Smooth muscle cell of the brain vasculature (primary cell): ENCODE measurements around the gene SFSWAP.
"Not testable (repeated sequence)": the region's sequence is repeated elsewhere in the genome, so short reads cannot be mapped to it uniquely, and the experiment has no call there.

ENCODE experiments used
- DNase-seq: peaks from one replicate; pipeline ENCODE4 v3.0.0-alpha.2; 2012; ENCODE audit warnings: low read depth, low spot score

Gene SFSWAP

DNA sequence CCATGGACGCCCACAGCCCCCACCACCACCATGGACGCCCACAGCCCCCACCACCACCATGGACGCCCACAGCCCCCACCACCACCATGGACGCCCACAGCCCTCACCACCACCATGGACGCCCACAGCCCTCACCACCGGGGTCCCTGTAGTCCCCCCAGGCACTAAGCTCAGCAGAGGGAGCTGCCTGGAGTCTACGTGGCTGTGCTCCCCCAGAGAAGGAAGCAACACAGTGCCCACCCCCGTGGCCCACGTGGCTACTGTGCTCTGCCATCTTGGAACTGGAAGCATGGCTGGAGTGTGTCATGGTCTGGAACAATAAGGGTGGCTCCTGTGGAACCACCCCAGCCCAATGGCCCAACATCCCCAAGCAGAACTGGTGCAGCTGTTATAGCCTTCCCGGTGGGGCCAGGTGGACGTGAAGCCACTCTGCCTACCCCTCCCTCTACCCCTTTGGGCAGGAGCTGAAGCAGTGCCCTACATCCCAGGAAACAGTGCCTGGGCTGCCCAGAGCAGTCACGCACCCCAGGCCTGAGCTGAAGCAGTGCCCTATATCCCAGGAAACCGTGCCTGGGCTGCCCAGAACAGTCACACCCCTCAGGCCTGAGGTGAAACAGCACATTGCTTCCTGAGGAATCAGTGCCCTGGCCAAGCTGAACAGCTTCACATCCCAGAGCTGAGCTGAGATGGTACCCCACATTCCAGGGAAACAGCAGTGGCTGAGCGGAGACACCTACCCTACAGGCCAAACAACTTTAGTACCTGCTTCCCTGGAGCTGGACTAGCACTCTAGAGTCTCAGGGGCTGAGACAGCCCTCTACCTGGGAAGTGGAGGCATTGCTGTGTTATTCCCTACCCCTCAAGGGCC lies 9.0 kb upstream of the SFSWAP start:
- DNase-seq, result no peak

DNA sequence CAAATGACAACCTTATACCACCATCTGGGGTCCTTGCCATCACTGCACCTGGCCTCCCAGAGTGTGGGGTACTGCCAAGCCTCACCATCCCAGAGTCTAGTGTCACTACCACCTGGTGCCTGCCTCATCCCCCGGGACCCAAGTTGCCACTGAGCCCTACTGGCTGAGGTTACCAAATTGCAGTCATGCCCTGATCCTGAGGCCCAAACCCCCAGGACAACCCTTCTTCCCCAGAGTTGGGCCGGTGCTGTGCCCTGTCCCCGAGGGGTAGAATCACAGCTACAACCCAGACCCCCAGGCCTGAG lies 8.4 kb upstream of the SFSWAP start:
- no peak for DNase-seq

DNA sequence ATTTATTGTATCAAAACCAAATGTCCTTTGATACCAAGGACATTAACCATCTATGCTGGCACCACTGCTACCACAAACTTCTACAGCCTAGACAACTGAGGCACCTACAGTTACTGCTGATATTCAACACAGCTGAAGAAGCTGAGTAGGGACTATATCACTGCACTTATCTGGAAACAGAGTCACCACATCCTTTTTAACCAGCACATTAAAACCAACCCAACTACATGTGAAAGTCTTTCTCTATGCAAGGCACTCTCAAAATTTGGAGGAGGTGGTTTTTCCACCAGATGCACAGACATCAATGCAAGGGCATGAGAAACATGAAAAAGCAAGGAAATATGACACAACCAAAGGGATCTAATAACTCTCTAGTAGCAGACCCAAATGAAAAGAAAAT lies 7.7 kb upstream of the SFSWAP start:
- no peak for DNase-seq

DNA sequence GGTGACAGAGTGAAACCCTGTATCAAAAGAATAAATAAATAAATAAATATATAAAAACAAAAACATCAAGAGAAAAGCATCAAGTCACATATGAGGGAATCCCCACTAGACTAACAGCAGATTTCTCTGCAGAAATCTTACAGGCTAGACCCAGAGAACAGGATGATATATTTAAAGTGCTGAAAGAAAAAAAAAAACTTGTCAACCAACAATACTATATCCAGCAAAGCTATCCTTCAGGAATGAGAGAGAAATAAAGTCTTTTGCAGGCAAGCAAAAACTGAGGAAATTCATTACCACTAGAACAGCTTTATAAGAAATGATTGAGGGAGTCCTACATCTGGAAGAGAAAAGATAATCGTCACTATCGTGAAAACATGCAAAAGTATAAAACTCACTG lies 6.4 kb upstream of the SFSWAP start:
- no peak for DNase-seq

DNA sequence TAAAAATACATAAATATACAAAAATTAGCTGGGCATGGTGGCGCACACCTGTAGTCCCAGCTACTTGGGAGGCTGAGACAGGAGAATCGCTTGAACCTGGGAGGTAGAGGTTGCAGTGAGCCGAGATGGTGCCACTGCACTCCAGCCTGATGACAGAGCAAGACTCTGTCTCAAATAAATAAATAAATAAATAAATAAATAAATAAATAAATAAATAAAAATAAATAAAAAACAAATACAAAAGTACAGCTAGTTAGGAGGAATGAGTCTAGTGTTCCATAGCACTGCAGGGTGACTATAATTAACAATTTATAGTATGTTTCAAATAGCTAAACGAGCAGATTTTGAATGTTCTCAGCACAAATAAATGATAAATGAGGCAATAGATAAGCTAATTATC lies 4.2 kb upstream of the SFSWAP start:
- not testable (repeated sequence) for DNase-seq

DNA sequence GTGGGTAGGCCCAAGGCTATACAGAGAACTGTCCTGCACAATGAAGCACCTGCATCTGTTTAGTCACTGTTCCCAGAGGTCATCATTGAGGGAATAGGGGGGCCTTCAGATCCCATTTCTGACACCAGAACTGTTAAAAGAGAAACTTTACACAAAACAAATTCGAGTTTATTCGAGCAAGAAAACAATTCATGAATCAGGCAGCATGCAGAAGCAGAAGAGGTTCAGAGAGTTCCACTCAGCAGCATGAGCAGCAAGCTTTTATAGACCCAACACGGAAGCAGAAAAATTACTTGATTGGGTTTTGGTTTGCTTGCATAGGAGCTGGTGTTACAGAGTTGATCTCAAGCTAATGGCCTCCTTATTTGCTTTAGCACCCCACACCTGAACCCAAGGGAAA lies 1.7 kb upstream of the SFSWAP start:
- DNase-seq, result no peak

DNA sequence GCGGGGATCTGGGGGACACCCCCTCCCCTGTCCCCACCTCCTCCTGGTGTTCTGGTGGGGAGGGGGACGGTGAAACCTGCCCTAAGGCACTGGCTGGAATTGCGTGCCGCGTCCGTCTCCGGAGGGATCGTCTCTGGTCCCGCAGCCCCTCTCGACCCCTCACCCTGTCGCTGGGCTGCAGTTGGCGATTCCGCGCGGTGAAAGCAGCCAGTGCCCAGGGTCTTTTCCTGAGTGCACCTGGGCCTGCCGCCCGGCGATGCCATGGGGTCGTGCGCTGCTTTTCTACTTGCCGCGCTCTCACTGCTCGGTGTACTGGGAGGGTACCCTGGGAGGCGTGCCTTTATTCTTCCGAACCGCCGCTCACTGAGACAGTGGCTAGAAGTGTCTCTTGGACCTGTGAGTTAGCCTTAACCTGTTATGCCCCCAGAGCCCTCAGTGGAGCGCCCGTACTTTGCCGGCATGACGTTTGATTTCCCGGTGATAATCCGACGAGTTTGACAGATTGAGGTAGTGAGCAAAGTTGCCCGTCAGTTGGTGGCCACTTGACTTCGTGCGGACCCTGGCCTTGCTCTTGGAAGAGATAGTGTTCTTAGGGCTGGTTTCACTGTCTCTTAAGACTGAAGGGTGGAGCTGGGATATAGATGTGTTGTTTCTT lies 788 bp downstream of the SFSWAP start:
- no peak for DNase-seq

DNA sequence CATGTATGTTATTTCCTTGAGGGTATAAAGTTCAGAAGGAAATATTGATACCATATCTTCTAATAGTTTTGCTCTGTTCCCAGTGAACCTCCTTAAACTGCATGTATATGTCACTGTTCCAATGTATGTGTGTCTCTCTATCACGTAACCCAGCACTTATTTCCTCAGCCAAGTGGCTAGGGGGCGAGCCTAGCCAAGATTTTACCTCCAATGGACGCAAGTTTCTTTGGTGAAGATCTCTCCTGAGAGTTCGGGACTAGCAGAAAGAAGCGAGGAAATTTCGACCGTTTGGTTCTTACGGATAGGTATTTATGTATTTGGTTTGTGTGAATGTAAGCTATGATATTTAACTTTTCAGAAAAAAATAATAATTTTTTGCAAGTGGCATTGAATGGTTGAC lies 2.5 kb downstream of the SFSWAP start:
- DNase-seq, result no peak

DNA sequence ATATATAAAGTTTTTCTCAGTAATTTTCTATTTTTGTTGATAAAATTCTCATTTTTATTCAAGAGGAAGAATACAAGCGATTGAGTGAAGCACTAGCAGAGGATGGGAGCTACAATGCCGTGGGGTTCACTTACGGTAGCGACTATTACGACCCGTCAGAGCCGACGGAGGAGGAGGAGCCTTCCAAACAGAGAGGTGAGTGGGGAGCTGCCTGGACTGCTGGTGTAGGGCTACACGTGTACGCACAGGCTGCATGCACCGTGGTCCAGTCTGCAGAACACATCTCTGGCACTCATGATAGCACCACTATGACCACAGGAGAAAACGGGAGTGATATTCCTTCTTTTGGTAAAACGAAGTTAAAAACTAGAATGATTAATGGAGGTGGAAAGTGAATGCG lies 3.9 kb downstream of the SFSWAP start:
- no peak for DNase-seq

DNA sequence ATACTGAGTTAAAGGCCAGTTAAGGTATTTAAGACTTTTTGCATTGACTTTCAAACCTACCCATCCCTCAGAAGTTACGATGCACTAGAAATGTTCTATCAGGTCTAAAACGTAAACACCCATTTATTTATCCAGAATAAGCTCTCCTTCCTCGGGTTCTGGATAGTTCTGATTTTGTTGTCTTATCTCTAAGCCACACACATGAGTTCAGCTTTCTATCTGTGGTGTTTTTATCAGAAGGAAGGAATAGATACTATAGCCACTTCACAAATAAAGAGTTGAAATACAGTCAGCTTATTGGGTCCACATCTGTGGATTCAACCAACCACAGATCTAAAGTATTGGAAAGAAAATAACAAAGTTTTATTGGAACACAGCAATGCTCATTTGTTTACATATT lies 5.4 kb downstream of the SFSWAP start:
- no peak for DNase-seq

DNA sequence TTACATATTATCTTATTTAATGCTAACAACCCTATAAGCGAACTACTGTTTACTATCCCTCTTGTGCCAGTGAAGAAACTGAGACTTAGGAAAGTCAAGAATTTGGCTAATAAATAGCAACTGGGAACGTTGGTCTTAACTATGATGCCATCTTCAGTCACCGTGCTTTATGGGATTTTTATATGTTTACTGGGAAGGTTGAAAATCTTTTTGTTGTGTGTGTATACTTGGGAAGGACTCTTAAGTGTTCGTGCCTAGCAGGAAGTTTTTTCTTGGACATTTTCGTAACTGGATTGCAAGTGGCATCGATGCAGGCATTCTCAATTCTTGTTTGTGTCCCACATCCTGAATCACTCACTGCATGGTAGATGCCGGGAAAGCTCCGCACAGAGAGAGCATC lies 9.4 kb downstream of the SFSWAP start:
- no peak for DNase-seq

DNA sequence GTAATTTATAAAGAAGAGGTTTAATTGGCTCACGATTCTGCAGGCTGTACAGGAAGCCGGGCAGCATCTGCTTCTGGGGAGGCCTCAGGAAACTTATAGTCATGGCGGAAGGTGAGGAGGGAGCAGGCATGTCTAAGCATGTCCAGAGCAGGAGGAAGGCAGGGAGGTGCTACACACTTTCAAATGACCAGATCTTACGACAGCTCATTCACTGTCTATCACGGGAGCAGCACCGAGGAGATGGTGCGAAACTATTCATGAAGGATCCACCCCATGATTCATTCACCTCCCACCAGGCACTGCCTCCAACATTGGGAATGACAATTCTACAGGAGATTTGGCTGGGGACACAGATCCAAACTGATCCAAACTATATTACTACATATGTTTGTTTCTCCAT lies 10.0 kb downstream of the SFSWAP start:
- DNase-seq, result no peak

DNA sequence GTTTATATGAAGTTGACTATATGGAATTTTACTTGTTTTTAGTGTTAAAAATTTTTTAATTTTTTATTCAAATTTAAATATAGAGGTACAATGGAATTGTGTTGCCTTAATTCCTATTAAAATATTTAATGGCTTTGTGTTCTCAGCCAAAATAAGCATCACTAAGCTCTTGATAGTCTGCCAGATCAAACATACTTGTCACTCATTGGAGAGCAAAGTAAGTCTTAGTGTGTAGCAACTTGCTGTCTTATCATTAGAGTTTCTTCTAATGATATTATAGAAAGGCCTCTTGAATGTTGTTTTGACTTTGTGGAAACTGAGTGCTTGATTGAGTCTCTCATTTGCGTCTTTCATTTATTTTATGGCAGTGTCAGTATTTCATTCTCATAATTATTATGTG lies 10.7 kb downstream of the SFSWAP start:
- no peak for DNase-seq

DNA sequence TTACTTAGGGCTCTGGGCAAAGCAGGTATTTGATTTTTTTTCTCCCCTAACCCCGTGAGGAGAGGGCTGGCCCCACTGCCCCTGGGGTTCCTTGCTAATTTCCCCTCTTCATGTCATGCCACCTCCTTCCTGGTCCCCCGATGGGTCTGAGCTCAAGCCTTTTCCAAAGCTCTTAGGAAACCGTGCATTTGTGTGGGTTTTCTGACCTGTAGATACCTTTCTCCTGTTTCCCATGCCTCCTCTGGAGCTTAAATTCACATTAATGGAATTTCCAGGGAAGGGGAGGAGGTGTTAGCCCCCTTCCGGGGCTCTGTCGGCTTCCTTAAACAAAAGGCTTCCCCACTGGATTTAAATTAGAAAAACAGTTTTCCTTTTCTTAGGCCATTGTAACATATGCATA lies 12.6 kb downstream of the SFSWAP start:
- no peak for DNase-seq

DNA sequence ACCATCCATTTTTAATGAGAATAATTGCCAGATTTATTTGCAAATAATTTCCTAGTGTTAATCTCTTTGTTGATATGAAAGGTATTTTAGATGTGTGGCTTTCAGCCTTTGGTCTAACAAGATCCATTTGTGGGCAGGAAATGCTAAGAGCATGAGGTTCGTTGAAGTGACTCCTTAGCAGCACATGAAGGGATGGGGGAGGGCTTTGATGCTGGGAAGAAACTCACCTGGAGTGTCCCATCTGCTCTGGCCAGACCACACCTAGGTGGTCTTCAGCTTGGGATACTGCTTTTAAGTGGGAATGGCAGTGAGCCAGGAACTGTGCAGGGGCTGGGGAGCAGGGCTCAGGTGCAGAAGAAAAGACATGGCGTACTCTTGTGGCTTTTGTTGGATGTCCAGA lies 13.6 kb downstream of the SFSWAP start:
- no peak for DNase-seq

DNA sequence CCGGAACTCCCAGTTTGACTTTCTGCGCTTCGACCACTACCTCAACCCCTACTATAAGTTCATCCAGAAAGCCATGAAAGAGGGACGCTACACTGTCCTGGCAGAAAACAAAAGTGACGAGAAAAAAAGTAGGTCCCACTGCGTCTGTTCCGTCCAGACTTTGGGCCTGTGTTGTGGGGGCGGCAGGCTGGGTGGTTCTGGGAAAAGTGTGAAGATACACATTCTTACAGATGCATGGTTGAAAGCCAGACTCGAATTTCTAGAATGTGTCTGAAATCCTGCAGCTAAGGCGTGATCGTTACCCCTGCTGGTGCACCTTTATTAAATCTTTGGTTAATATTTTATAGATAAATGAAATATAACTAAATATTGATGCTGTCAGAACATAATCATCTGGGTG lies 14.6 kb downstream of the SFSWAP start:
- DNase-seq, result no peak

DNA sequence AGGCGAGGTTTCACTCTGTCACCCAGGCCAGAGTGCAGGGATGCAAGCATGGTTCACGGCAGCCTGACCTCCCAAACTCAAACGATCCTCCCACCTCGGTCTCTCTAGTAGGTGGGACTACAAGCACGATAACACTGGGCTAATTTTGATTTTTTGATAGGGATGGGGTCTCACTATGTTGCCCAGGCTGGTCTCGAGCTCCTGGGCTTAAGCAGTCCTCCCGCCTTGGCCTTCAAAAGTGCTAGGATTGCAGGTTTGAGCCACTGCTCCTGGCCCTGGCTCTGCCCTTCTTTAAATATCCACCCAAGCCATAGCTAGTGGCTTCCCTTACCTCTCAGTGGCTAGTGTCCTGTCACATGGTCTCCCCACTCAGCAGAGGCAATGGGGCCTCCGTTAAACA lies 17.8 kb downstream of the SFSWAP start:
- DNase-seq, result no peak

DNA sequence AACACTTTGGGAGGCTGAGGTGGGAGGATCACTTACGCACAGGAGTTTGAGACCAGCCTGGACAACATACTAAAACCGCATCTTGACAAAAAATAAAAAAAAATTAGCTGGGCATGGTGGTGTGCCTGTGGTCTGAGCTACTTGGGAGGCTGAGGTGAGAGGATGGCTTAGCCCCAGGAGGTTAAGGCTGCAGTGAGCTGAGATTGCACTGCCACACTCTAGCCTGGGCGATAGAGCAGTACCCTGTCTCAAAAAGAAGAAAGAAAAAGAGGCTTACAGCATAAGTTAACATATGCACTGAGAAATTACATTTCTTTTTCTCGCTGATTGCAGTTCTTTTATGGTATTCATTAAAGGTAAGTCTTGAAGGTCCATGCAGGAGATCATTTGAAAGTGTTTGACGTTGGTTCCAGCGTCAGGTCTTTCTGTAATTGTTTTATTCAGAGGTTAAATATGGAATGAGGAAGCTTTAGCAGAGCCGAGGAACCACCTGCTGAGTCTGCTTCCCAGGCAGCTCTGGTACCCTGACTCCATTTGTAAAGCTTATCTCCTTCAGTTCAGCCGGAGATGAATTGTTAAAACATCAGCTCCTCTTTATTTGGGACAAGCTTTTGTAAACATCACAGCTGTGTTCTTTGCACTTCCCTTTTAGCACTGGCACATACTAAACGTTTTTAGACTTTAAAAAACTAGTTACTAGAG lies 18.5 kb downstream of the SFSWAP start:
- DNase-seq, result no peak

DNA sequence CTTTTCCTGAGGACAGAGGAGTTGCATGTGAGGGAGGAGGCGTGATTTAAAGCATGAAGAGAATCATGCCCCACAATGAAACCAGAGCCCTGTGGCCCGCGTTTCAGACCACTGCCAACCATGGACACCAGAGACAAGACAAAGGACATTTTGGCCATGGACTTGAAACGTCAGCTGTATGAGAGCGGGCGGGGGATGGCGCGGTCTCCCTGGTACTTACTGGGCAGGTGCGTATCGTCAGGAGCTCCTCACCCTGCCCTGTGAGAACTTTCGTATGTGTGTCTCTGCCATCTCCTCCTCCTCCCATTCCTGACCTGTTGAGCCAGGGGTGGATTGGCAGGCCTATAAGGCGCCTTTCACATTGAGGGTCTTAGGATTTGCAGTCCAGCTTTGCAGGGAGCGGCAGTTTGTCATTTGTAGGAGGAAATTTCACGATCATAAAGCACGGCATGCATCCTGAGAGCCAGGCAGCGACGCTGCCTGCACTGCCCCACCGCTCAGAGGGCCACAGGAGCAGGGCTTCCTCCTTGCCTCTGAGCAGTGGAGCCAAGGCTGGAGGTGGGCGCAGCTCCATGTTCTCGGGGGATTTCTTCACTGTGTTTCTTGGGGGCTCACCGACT lies 22.2 kb downstream of the SFSWAP start:
- no peak for DNase-seq

DNA sequence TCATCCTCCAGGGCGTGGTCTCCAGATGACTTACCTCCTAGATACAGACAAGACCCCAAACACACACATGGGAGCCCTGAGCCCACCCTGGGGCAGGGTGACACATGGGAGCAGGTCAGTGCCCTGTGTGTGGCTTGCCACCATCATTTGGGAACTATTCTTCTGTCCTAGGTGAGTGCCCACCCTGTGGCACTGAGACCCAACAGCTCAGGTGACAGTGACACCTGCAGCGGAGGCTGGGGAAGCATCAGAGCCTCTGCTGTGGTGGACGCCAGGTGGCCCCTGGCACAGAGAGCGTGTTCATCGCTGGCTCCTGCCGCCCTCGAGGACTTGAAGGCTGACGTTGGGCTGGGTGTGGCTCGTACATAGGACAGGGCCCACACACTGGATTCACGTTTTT lies 23.0 kb downstream of the SFSWAP start:
- no peak for DNase-seq

DNA sequence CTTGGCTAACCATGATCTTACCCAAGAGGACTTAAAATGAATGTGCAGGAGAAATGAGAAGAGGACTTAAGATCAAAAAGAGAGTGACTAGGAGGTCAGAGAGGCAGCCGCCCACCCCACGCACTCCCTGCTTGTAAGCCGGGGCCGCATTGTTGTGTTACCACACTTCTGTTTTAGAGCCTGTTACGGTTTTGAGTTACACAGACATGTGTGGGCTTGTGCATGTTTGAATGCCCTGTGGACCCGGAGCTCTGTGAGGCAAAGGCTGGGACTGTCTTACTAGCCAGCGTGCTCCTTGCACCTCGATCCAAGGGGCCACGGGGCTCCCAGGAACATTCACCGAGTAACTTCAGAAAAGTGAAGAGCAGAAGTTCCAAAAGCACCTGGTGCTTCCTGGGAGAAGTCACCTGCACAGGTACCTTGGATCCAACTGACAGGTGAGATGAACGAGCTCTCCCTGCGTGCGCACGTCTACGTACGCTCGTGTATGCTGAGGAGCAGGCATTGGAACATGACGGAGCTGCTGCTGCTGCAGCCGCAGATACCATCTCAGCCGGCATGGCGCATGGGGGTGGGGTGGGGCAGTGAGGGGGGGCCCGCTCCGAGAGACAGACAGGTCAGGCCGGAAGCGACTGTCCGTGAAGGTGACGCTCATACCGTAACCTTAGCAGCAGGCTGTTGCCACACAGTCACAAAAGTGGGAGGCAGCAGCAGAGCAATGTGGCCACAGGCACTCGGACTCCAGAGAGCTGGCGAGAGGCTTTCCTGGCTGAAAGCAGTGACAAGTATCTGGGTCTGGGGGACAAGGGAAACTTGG lies 23.7 kb downstream of the SFSWAP start:
- DNase-seq, result no peak

DNA sequence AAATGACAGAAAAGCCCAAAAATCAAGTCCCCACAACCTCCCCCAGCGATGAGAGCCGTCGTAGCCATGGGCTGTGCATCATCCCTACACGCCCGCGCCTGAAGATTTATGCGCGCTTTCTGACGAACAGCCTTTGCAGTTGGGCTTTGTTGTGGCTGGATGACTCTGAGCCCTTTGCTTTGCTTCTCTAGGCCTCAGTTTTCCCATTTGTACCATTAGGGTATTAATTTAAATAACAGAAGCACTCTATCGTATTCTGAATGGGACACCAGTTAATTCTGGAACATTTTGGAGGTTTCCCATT lies 24.2 kb downstream of the SFSWAP start:
- no peak for DNase-seq
